ENCODE data around the gene BAIAP2L2. TPM values are rescaled to one million over a fixed set of nuclear protein-coding genes. Genes with fewer than 3 reads are reported as not detected.
"Not testable (repeated sequence)": the region's sequence is repeated elsewhere in the genome, so short reads cannot be mapped to it uniquely, and the experiment has no call there.

Gene BAIAP2L2, protein sequence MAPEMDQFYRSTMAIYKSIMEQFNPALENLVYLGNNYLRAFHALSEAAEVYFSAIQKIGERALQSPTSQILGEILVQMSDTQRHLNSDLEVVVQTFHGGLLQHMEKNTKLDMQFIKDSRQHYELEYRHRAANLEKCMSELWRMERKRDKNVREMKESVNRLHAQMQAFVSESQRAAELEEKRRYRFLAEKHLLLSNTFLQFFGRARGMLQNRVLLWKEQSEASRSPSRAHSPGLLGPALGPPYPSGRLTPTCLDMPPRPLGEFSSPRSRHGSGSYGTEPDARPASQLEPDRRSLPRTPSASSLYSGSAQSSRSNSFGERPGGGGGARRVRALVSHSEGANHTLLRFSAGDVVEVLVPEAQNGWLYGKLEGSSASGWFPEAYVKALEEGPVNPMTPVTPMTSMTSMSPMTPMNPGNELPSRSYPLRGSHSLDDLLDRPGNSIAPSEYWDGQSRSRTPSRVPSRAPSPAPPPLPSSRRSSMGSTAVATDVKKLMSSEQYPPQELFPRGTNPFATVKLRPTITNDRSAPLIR
- 1 to 10 TPM; 1.3 to 1.4 TPM for total RNA-seq

DNA sequence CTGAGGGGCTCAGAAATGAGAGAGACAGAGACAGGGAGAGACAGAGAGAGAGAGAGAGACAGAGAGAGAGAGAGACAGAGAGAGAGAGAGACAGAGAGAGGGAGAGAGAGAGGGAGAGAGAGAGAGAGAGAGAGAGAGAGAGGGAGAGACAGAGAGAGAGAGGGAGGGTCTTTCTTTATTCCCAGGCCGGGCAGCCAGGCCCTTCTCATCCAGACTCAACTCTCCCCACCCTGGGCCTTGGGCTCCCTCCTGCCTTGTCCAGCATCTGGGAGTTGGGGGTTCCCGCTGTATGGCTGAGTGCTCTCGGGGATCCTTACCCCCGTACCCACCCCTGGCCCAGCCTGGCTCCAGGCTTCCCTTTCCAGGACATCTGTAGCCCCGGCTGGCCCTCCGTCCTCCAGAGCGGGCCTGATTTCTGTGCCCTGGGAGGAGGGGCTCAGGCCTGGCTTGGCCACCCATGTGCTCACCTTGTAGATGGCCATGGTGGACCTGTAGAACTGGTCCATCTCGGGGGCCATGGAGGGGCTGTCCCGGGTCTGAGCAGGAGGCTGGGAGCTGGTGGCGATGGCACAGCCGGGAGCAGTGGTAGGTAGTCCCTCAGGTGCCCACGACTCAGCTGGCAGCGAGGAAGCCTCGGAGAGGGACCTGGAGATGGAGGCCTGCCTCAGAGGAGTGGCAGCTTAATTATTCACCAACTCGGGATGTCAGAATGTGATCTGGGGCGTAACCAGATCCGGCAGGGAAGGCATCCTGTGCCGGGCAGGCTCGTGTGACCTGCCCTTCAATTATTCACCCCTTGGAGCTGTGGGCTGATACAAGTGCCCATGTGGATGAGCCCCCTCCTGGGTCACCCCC, at the start of gene BAIAP2L2:
Gene BAIAP2L2 (minus strand): TSS at position 677 of the 855 bp plus-strand sequence. CDS start 159 bp downstream, at position 518.
- DNase-seq (no peak), ATAC-seq (replicated peaks in 1 of 2) (no peak)
- no peaks in the 10 kb centered on the region for H3K9me3 Mint-ChIP-seq
- H3K27me3 Mint-ChIP-seq (ENCODE audit: low read depth): no peaks in the 10 kb centered on the region
- peak within 1 kb of the TSS; percentile 74 for H3K27ac Mint-ChIP-seq
- H3K4me1 Mint-ChIP-seq (ENCODE audit: low read depth): no peaks in the 10 kb centered on the region
- no peak within 1 kb of the TSS for H3K4me3 Mint-ChIP-seq
- H3K36me3 Mint-ChIP-seq (ENCODE audit: insufficient read depth in 2 of 2): peaks cover 0 to 2% of the 10 kb centered on the region in 2 donors

DNA sequence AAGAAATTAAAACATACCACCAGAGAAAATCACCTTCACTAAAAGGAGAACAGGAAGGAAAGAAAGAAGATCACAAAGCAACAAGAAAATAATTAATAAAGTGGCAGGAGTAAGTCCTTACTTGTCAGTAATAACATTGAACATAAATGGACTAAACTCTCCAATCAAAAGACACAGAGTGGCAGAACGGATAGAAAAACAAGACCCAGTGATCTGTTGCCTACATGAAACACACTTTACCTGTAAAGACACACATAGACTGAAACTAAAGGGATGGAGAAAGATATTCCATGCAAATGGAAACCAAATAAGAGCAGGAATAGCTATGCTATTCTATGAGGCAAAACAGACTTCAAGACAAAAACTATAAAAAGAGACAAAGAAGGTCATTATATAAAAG, 45.2 kb upstream of the BAIAP2L2 start:
- Mint-ChIP-seq H3K36me3 (ENCODE audit: insufficient read depth in 2 of 2) (no peaks in the 10 kb centered on the region), H3K4me1 (ENCODE audit: low read depth) (no peaks in the 10 kb centered on the region), H3K27me3 (ENCODE audit: low read depth) (no peaks in the 10 kb centered on the region), H3K9me3 (no peaks in the 10 kb centered on the region), H3K27ac (no peak overlapping the region), H3K4me3 (no peak overlapping the region)
- ATAC-seq (replicated peaks in 1 of 2): no peak
- no peak for DNase-seq

DNA sequence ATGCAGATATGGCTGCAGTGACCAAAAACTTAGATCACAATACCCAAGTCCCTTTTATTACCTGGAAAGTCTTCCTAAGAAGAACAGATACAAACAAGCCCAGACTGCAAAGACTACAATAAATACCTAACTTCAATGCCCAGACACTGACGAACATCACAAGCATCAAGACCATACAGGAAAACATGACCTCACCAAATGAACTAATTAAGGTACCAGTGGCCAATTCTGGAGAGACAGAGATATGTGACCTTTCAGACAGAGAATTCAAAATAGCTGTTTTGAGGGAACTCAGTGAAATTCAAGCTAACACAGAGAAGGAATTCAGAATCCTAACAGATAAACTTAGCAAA, 44.1 kb upstream of the BAIAP2L2 start:
- DNase-seq; H3K9me3 Mint-ChIP-seq; H3K4me1 Mint-ChIP-seq (ENCODE audit: low read depth); H3K27ac Mint-ChIP-seq; H3K4me3 Mint-ChIP-seq; H3K27me3 Mint-ChIP-seq (ENCODE audit: low read depth); H3K36me3 Mint-ChIP-seq (ENCODE audit: insufficient read depth in 2 of 2); ATAC-seq (replicated peaks in 1 of 2): not testable (repeated sequence)

DNA sequence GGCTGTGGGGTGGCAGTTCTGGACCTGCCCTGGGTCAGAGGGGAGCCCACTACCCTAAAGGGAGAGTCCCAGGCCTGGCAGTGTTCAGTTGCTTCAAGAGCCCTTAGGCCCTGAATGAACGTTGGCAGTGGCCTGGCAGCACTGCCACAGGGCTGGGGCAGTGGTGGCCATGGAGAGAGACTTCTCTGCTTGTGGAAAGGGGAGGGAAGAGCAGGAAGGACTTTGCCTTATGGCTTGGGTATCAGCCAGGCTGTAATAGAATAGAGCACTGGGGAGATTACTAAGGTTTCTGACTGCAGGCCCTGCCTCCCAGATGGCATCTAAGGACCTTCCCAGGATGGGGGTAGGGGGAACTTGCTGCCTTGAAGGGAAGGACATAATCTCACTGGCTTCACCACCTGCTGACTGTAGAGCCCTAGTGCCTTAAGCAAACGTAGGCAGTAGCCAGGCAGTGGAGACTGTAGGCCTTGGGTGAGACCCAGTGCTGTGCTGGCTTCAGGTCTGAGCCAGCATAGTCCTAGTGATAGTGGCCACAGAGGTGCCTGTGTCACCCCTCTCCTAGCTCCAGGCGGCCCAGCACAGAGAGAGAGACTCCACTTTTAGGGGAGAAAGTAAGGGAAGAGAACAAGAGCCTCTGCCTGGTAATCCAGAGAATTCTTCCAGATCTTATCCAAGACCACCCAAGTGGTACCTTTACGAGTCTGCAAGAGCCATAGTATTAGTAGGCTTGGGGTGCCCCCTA, 43.5 kb upstream of the BAIAP2L2 start:
- Mint-ChIP-seq H3K27me3 (ENCODE audit: low read depth) (no peaks in the 10 kb centered on the region), H3K4me1 (ENCODE audit: low read depth) (no peaks in the 10 kb centered on the region), H3K9me3 (no peaks in the 10 kb centered on the region), H3K27ac (no peak overlapping the region), H3K36me3 (ENCODE audit: insufficient read depth in 2 of 2) (no peaks in the 10 kb centered on the region), H3K4me3 (no peak overlapping the region)
- ATAC-seq (replicated peaks in 1 of 2): no peak
- no peak for DNase-seq

DNA sequence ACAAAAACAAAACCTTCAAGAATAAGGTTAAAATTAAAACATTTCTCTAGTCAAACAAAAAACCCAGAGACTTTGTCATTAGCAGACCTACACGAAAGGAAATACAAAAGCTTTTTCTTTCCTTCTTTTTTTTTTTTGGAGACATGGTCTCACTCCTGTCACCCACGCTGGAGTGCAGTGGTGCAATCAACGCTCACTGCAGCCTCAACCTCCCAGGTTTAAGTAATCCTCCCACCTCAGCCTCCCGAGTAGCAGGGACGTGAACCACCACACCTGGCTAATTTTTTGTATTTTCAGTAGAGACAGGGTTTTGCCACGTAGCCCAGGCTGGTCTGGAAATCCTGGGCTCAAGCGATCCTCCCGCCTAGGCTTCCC, 40.6 kb upstream of the BAIAP2L2 start:
- no peaks in the 10 kb centered on the region for H3K9me3 Mint-ChIP-seq
- no peak for ATAC-seq (replicated peaks in 1 of 2)
- H3K4me3 Mint-ChIP-seq: no peak overlapping the region
- H3K27ac Mint-ChIP-seq: no peak overlapping the region
- peaks cover 13% of the 10 kb centered on the region for H3K4me1 Mint-ChIP-seq (ENCODE audit: low read depth)
- H3K36me3 Mint-ChIP-seq (ENCODE audit: insufficient read depth in 2 of 2): peaks cover 0 to 2% of the 10 kb centered on the region in 2 donors
- no peaks in the 10 kb centered on the region for H3K27me3 Mint-ChIP-seq (ENCODE audit: low read depth)
- no peak for DNase-seq

DNA sequence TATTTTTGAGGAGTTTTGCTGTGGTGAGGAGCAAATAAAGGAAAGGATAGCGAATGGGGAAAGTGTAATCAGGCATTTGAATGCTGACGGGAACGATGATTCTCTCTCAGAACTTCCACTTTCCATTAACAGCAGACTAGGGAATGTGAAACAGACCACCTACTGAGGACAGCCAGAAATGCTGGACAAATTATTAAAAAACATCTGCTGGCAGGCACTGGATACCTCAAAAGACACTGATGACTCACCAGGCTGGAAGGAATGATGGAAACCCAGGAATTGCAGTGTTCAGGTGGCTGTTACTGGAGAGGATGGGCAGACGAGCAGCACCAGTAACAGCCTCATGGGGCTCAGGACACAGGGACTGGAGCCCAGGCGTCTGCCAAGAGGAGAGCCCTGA, 37.8 kb upstream of the BAIAP2L2 start:
- Mint-ChIP-seq H3K9me3 (no peaks in the 10 kb centered on the region), H3K4me3 (no peak overlapping the region), H3K27ac (no peak overlapping the region), H3K36me3 (ENCODE audit: insufficient read depth in 2 of 2) (peaks cover 3 to 4% of the 10 kb centered on the region in 2 donors), H3K4me1 (ENCODE audit: low read depth) (peaks cover 16% of the 10 kb centered on the region), H3K27me3 (ENCODE audit: low read depth) (no peaks in the 10 kb centered on the region)
- ATAC-seq (replicated peaks in 1 of 2) (no peak), DNase-seq (no peak)

DNA sequence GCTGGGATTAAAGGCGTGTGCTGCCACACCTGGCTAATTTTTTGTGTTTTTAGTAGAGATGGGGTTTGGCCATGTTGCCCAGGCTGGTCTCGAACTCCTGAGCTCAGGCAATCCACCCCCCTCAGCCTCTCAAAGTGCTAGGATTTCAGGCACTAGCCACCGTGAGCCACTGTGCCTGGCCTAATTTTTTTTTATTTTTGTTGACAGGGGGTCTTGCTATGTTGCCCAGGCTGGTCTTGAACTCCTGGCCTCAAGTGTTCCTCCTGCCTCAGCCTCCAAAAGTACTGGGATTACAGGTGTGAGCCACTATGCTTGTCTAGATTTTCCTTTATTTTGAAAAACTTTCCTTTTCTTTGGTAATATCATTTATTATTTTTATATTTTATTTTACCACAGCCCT, 35.7 kb upstream of the BAIAP2L2 start:
- not testable (repeated sequence) for H3K27me3 Mint-ChIP-seq (ENCODE audit: low read depth); ATAC-seq (replicated peaks in 1 of 2); H3K27ac Mint-ChIP-seq; DNase-seq; H3K36me3 Mint-ChIP-seq (ENCODE audit: insufficient read depth in 2 of 2); H3K4me3 Mint-ChIP-seq; H3K9me3 Mint-ChIP-seq
- H3K4me1 Mint-ChIP-seq (ENCODE audit: low read depth): peaks cover 18% of the 10 kb centered on the region

DNA sequence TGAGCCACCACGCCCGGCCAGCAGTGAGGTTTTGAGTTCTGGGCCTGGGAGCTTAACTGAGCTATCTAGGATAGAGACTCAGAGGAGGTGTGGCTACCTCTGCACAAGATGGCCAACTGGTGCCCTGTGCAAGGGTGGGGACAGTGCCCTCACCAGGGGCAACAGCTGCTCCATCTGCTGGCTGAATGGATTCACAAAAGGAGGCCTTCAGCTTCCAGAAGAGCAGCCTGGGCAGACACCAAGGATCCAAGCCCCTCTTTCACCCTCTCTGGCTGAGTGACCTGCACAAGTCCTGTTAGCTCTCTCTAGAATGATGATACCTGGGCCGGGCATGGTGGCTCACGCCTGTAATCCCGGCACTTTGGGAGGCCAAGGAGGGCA, 33.5 kb upstream of the BAIAP2L2 start:
- Mint-ChIP-seq H3K4me3 (no peak overlapping the region), H3K27ac (no peak overlapping the region), H3K9me3 (no peaks in the 10 kb centered on the region), H3K27me3 (ENCODE audit: low read depth) (no peaks in the 10 kb centered on the region), H3K4me1 (ENCODE audit: low read depth) (peaks cover 18% of the 10 kb centered on the region), H3K36me3 (ENCODE audit: insufficient read depth in 2 of 2) (peaks cover 5 to 7% of the 10 kb centered on the region in 2 donors)
- ATAC-seq (replicated peaks in 1 of 2): no peak
- DNase-seq: no peak

DNA sequence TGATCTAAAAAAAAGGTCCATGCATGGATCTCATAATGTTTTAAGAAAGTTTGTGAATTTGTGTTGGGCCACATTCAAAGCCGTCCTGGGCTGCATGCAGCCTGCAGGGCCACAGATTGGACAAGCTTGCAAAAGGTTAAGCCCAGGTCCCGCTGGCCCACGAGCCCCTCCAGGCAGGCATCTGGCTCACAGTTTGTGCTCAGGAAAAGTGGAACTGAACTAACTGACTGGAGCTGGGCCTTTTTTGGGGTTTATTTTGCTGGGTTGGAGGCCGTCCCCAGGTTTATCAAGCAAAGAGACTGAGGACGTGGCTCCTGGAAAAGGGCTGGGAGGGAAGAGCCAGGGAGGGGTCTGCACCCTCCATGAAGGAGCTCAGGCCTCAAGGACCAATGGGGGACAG, 32.1 kb upstream of the BAIAP2L2 start:
- Mint-ChIP-seq H3K4me3 (no peak overlapping the region), H3K9me3 (no peaks in the 10 kb centered on the region), H3K27me3 (ENCODE audit: low read depth) (no peaks in the 10 kb centered on the region), H3K4me1 (ENCODE audit: low read depth) (peaks cover 8% of the 10 kb centered on the region), H3K36me3 (ENCODE audit: insufficient read depth in 2 of 2) (peaks cover 5 to 6% of the 10 kb centered on the region in 2 donors), H3K27ac (no peak overlapping the region)
- ATAC-seq (replicated peaks in 1 of 2) (no peak), DNase-seq (no peak)

DNA sequence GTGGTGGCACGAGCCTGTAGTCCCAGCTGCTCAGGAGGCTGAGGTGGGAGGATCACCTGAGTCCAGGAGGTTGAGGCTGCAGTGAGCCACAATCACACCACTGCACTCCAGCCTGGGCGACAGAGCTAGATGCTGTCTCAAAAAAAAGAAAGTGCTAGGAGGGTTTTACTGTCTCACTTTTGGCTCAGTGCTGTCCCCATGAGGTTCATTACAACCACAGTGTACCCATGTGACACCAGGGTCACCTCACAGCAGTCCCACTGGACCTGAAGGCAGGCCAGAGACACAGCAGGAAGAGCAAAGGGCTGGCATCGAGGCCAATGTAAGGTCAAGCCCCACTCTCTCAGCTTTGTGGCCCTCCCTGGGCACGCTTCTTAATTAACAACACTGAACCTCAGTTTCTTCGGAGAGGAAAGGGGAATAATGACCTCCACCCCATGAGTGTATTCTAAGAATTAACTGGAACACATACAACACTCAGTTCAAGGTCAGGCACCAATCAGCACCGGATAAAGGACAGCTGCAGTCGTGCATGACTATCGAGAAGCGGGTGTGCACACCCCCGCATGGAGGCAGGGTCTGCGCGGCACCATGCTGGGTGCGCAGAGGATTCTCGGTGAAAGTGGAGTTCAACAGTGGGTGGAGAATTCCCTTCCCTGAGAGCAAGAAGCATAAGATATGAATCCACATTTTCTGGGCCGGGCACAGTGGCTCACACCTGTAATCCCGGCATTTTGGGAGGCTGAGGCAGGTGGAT, 30.9 kb upstream of the BAIAP2L2 start:
- Mint-ChIP-seq H3K27me3 (ENCODE audit: low read depth) (no peaks in the 10 kb centered on the region), H3K27ac (no peak overlapping the region)

DNA sequence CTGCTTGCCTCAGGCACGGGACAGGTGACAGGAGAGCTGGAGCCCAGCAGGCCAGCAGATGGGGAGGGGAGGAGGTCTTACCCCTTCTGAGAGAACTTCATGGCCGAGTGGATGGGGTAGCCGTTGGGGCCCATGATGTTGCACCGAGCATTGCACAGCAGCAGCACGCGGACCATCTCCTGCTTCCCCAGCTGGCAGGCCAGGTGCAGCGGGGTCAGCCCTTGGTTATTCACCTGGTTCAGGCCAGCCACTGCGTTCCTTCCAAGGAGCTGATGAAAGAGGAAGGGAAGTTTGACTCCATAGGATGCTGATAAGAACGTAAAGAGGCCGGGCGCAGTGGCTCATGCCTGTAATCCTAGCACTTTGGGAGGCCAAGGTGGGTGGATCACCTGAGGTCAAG, 29.4 kb upstream of the BAIAP2L2 start:
- Mint-ChIP-seq H3K27me3 (ENCODE audit: low read depth) (no peaks in the 10 kb centered on the region), H3K36me3 (ENCODE audit: insufficient read depth in 2 of 2) (peaks cover 5 to 9% of the 10 kb centered on the region in 2 donors), H3K4me3 (no peak overlapping the region), H3K27ac (no peak overlapping the region), H3K4me1 (ENCODE audit: low read depth) (peaks cover 12% of the 10 kb centered on the region), H3K9me3 (no peaks in the 10 kb centered on the region)
- no peak for ATAC-seq (replicated peaks in 1 of 2)
- DNase-seq: no peak

More for the DNA sequence above, 30.9 kb upstream of the BAIAP2L2 start:
- H3K9me3 Mint-ChIP-seq: no peaks in the 10 kb centered on the region
- peaks cover 6% of the 10 kb centered on the region for H3K4me1 Mint-ChIP-seq (ENCODE audit: low read depth)
- DNase-seq (no peak), ATAC-seq (replicated peaks in 1 of 2) (no peak)
- H3K36me3 Mint-ChIP-seq (ENCODE audit: insufficient read depth in 2 of 2): peaks cover 5 to 6% of the 10 kb centered on the region in 2 donors
- no peak overlapping the region for H3K4me3 Mint-ChIP-seq

DNA sequence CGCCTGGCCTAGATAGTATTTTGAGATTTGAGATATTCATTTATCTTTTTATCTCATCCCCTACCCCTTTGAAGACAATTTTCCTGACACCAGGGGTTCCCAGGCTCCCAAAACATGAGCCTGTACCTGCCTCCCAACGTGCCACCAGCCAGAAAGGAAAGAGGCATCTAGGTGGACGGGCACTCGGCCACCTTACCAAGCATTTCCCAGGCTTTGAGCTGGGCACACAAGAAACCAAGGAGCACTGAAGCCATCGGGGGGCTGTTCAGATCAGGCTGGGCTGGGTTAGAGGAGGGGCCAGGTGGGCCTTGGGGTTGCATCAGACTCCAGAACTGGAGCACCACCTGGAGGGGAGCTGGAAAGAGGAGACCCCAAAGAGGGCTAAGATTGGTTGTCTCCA, 28.5 kb upstream of the BAIAP2L2 start:
- Mint-ChIP-seq H3K27me3 (ENCODE audit: low read depth) (no peaks in the 10 kb centered on the region), H3K27ac (no peak overlapping the region), H3K4me3 (no peak overlapping the region), H3K9me3 (no peaks in the 10 kb centered on the region), H3K4me1 (ENCODE audit: low read depth) (peaks cover 12% of the 10 kb centered on the region), H3K36me3 (ENCODE audit: insufficient read depth in 2 of 2) (peaks cover 5 to 9% of the 10 kb centered on the region in 2 donors)
- no peak for DNase-seq
- no peak for ATAC-seq (replicated peaks in 1 of 2)
